Keratinocyte (primary cell): ENCODE results near the gene VPS13A. TPM values are rescaled to one million over a fixed set of nuclear protein-coding genes. Genes with fewer than 3 reads are reported as not detected.

Experiments used
- DNase-seq: peaks from one replicate; pipeline ENCODE4 v3.0.0-alpha.2; 2011; ENCODE audit warnings: low read depth, missing footprints, low spot score
- FAIRE-seq: peaks from 2 replicates; lab custom pipeline; 2011; peaks lifted over from hg19 to GRCh38; lab: Jason Lieb, UNC
- H2AFZ ChIP-seq: 2 replicates; pipeline ENCODE4 v1.6.0; 2012; ENCODE audit warnings: low read length, control low read depth, inconsistent platforms; ENCODE audit not compliant: control insufficient read depth
- H3K27ac ChIP-seq: 2 replicates; pipeline ENCODE4 v1.5.1; 2011; ENCODE audit warnings: low read length; ENCODE audit not compliant: control insufficient read depth, insufficient read depth
- H3K27me3 ChIP-seq: 3 replicates; pipeline ENCODE4 v1.6.0; 2011; ENCODE audit warnings: low read length; ENCODE audit not compliant: control insufficient read depth, insufficient read depth; ENCODE audit errors: extremely low read depth
- H3K36me3 ChIP-seq, 2 experiments: 2 replicates in 1 of 2; 3 replicates in 1 of 2; pipeline ENCODE4 v1.5.1; 2011; ENCODE audit warnings: low read length in 2 of 2, mild to moderate bottlenecking in 1 of 2; ENCODE audit not compliant: control insufficient read depth in 2 of 2, insufficient read depth in 2 of 2; ENCODE audit errors: extremely low read depth in 1 of 2
- H3K4me1 ChIP-seq: 3 replicates; pipeline ENCODE4 v1.5.1; 2011; ENCODE audit warnings: low read length; ENCODE audit not compliant: control insufficient read depth, insufficient read depth; ENCODE audit errors: extremely low read depth
- H3K4me2 ChIP-seq: 3 replicates; pipeline ENCODE4 v1.6.0; 2011; ENCODE audit warnings: low read depth, low read length; ENCODE audit not compliant: control insufficient read depth, insufficient read depth; ENCODE audit errors: extremely low read depth
- H3K4me3 ChIP-seq, 3 experiments: fragments of 200-600 bp in 1 of 3; sonication (generic) in 1 of 3; 2 replicates in 2 of 3; 3 replicates in 1 of 3; pipeline ENCODE4 v1.5.1; 2011 to 2016; ENCODE audit warnings: low read length in 3 of 3, mild to moderate bottlenecking in 3 of 3, control low read depth in 2 of 3, inconsistent platforms in 1 of 3, low read depth in 1 of 3, mixed read lengths in 1 of 3, mixed run types in 1 of 3, moderate library complexity in 1 of 3; ENCODE audit not compliant: control insufficient read depth in 2 of 3, insufficient read depth in 2 of 3; ENCODE audit errors: extremely low read depth in 1 of 3
- H3K79me2 ChIP-seq: 2 replicates; pipeline ENCODE4 v1.6.0; 2012; ENCODE audit warnings: low read length; ENCODE audit not compliant: control insufficient read depth, insufficient read depth
- H3K9ac ChIP-seq: 3 replicates; pipeline ENCODE4 v1.6.0; 2011; ENCODE audit warnings: low read length; ENCODE audit not compliant: control insufficient read depth, insufficient read depth; ENCODE audit errors: extremely low read depth
- H3K9me1 ChIP-seq: 3 replicates; pipeline ENCODE4 v1.6.0; 2011; ENCODE audit warnings: low read length; ENCODE audit not compliant: control insufficient read depth, insufficient read depth; ENCODE audit errors: extremely low read depth
- H3K9me3 ChIP-seq: 2 replicates; pipeline ENCODE4 v1.5.1; 2012; ENCODE audit warnings: low read depth, low read length; ENCODE audit not compliant: control insufficient read depth
- H4K20me1 ChIP-seq: 3 replicates; pipeline ENCODE4 v1.6.0; 2011; ENCODE audit warnings: low read length; ENCODE audit not compliant: control insufficient read depth, insufficient read depth; ENCODE audit errors: extremely low read depth
- CTCF ChIP-seq, 3 experiments: IDR thresholded peaks in 1 of 3; conservative IDR thresholded peaks in 1 of 3; optimal IDR thresholded peaks in 1 of 3; 2 replicates in 2 of 3; 3 replicates in 1 of 3; pipeline versions ENCODE3 to v1.5.1; 2011; ENCODE audit warnings: low read length in 3 of 3, mild to moderate bottlenecking in 3 of 3, moderate library complexity in 2 of 3, control low read depth in 1 of 3, inconsistent platforms in 1 of 3; ENCODE audit not compliant: insufficient read depth in 2 of 3; ENCODE audit errors: extremely low read depth in 1 of 3
- EZH2 ChIP-seq: IDR thresholded peaks from one replicate; pipeline ENCODE4 v1.6.1; 2012; ENCODE audit warnings: inconsistent platforms, mild to moderate bottlenecking, low read length, moderate library complexity
- dilution Hi-C: fragments of 300-500 bp; cut with MboI; formaldehyde crosslinking; loops from one replicate; pipeline ENCODE4 v1.7.0; 2020; ENCODE audit warnings: low sequenced_read_pairs; ENCODE audit not compliant: extremely low pct_ligation_motif_present
- polyA plus RNA-seq, 5 experiments: library from polyadenylated mRNA; depleted of rRNA in 3 of 5; stranded (reverse) in 3 of 5; stranded (forward) in 1 of 5; unstranded in 1 of 5; fragments of >200 nt; gene quantifications; 1 replicate in 1 of 5; 2 replicates in 3 of 5; 3 replicates in 1 of 5; pipeline versions ENCODE4 v1.2.1 to v1.2.3, GENCODE V29; 2011 to 2012; ENCODE audit warnings: missing spikeins in 2 of 5, low read depth in 1 of 5, low replicate concordance in 1 of 5

VPS13A gene
- polyA plus RNA-seq, 1 donor (not counting 4 experiments of a cell fraction or from before 2014, with no cell fraction given): 55.3 TPM

- Histone ChIP-seq H3K79me2 (no peaks in the 10 kb centered on the region), H3K27ac (no peak overlapping the region), H2AFZ (no peak overlapping the region), H3K4me3 (no peak overlapping the region), H4K20me1 (no peaks in the 10 kb centered on the region), H3K4me2 (no peak overlapping the region), H3K9ac (no peak overlapping the region), H3K27me3 (no peaks in the 10 kb centered on the region), H3K4me1 (no peaks in the 10 kb centered on the region), H3K9me1 (no peaks in the 10 kb centered on the region), H3K36me3 (no peaks in the 10 kb centered on the region), H3K9me3 (no peaks in the 10 kb centered on the region)
- FAIRE-seq (no peak), DNase-seq (no peak)
- TF ChIP-seq CTCF (optimal IDR thresholded peaks at IDR 0.05 in 1 of 3, IDR thresholded peaks at IDR 0.05 in 1 of 3, conservative IDR thresholded peaks at IDR 0.05 in 1 of 3; ENCODE audit: extremely low read depth in 1 of 3, insufficient read depth in 2 of 3, low read length in 3 of 3) (no peak), EZH2 (no peak)
- dilution Hi-C loops: no loop called here
These were observed 113.0 kb downstream of the VPS13A start for GRCh38 chr9:77290373-77290772.

- H3K9me3 ChIP-seq: no peaks in the 10 kb centered on the region
- dilution Hi-C loops: no loop called here
- H3K4me3 ChIP-seq: no peak overlapping the region
- peak; percentile 68 to 75 (median 69) for TF ChIP-seq CTCF (optimal IDR thresholded peaks at IDR 0.05 in 1 of 3, IDR thresholded peaks at IDR 0.05 in 1 of 3, conservative IDR thresholded peaks at IDR 0.05 in 1 of 3; ENCODE audit: extremely low read depth in 1 of 3, insufficient read depth in 2 of 3, low read length in 3 of 3)
- no peak for TF ChIP-seq EZH2
- no peaks in the 10 kb centered on the region for H3K27me3 ChIP-seq
- no peak overlapping the region for H3K9ac ChIP-seq
- H3K79me2 ChIP-seq: no peaks in the 10 kb centered on the region
- FAIRE-seq (peak; percentile 76), DNase-seq (no peak)
- H3K4me1 ChIP-seq: no peaks in the 10 kb centered on the region
- no peaks in the 10 kb centered on the region for H4K20me1 ChIP-seq
- no peaks in the 10 kb centered on the region for H3K9me1 ChIP-seq
- H3K4me2 ChIP-seq: no peak overlapping the region
- H3K27ac ChIP-seq: no peak overlapping the region
- no peak overlapping the region for H2AFZ ChIP-seq
- H3K36me3 ChIP-seq: peaks cover 0 to 2% of the 10 kb centered on the region in 2 experiments
These were observed 114.4 kb downstream of the VPS13A start for GRCh38 chr9:77291714-77292113.
